Measurements from ENCODE around the gene BUD13. TPM values are rescaled to one million over a fixed set of nuclear protein-coding genes. Genes with fewer than 3 reads are reported as not detected.

Gene BUD13
- total RNA-seq (2022; extraction: Qiagen RNA extraction; ENCODE audit: low read depth), result 10.1 to 13.1 TPM (median 11.0 TPM) in 5 replicates

GRCh38 chr11:116772443-116773202, at the start of gene BUD13:
Gene BUD13, minus strand, starts transcription at chr11:116772987. Its CDS starts 23 bp downstream, at chr11:116772964.

GRCh38 chr11:116791813-116792143, 19.0 kb upstream of the BUD13 start, which contains the start of gene APOA5:
Gene APOA5, minus strand, starts transcription at chr11:116791879. Its CDS starts 19 bp downstream, at chr11:116791860.

GRCh38 chr11:116787786-116788486, 15.1 kb upstream of the BUD13 start, which contains the start of gene ZPR1:
Gene ZPR1, minus strand, starts transcription at chr11:116788023. Its CDS starts 33 bp downstream, at chr11:116787990.

Other genes with a start within 250 kb of the BUD13 start
- 53.6 to 62.8 TPM (median 60.2 TPM) in 5 replicates for gene ZPR1, start 15.0 kb upstream of the BUD13 start, total RNA-seq (2022; extraction: Qiagen RNA extraction; ENCODE audit: low read depth)
- not detected in 5 replicates for gene APOA5, start 18.9 kb upstream of the BUD13 start, total RNA-seq (2022; extraction: Qiagen RNA extraction; ENCODE audit: low read depth)
- gene APOA4, start 50.3 kb upstream of the BUD13 start, total RNA-seq (2022; extraction: Qiagen RNA extraction; ENCODE audit: low read depth), result 0.08 TPM in 1 of 5 replicates, not detected in the others
- not detected in 5 replicates for gene APOC3, start 56.9 kb upstream of the BUD13 start, total RNA-seq (2022; extraction: Qiagen RNA extraction; ENCODE audit: low read depth)
- gene APOA1, start 64.6 kb upstream of the BUD13 start, total RNA-seq (2022; extraction: Qiagen RNA extraction; ENCODE audit: low read depth), result 0.24 to 0.49 TPM in 2 of 5 replicates, not detected in the others

All from A549 treated with GW870086 at 1 μM for 4 hours (cell line).